Heart left ventricle (tissue), 16 donors: Measurements from ENCODE around the gene CCDC187. TPM values are rescaled to one million over a fixed set of nuclear protein-coding genes. Genes with fewer than 3 reads are reported as not detected.

Source experiments
- ATAC-seq, 4 donors: fragments of 200-7000 bp; cut with Tn5 transposase; one replicate each; pipeline ENCODE4 v1.9.1; 2020 to 2022; ENCODE audit warnings: moderate library complexity in 4 of 4, mild to moderate bottlenecking in 3 of 4, moderate number of reproducible peaks in 1 of 4
- DNase-seq, 5 donors: peaks; one replicate each; pipeline ENCODE4 v3.0.0-alpha.2; 2020
- H3K27ac ChIP-seq, 12 donors: fragments of 200-600 bp; sonication (generic) in 4 of 12; one replicate each; pipeline versions ENCODE4 v1.5.0 to v1.8.0; 2016 to 2022; ENCODE audit warnings: mild to moderate bottlenecking in 2 of 12
- H3K27me3 ChIP-seq, 9 donors: fragments of 200-600 bp; sonication (generic) in 2 of 9; one replicate each; pipeline versions ENCODE4 v1.5.1 to v1.8.0; 2016 to 2022; ENCODE audit warnings: mild to moderate bottlenecking in 3 of 9
- H3K36me3 ChIP-seq, 9 donors: fragments of 200-600 bp; sonication (generic) in 2 of 9; one replicate each; pipeline versions ENCODE4 v1.5.0 to v1.8.0; 2018 to 2022; ENCODE audit warnings: mild to moderate bottlenecking in 2 of 9
- H3K4me1 ChIP-seq, 12 donors: fragments of 200-600 bp; sonication (generic) in 4 of 12; one replicate each; pipeline versions ENCODE4 v1.5.0 to v1.8.0; 2016 to 2022; ENCODE audit warnings: mild to moderate bottlenecking in 3 of 12
- H3K4me3 ChIP-seq, 12 donors: fragments of 200-600 bp; sonication (generic) in 4 of 12; one replicate each; pipeline versions ENCODE4 v1.5.0 to v1.8.0; 2017 to 2022; ENCODE audit warnings: mild to moderate bottlenecking in 9 of 12, moderate library complexity in 4 of 12
- H3K9me3 ChIP-seq, 12 donors: fragments of 200-600 bp; sonication (generic) in 4 of 12; one replicate each; pipeline versions ENCODE4 v1.5.0 to v1.8.0; 2016 to 2022; ENCODE audit warnings: mild to moderate bottlenecking in 1 of 12
- POLR2A ChIP-seq, 2 donors: fragments of 450-650 bp; IDR thresholded peaks; one replicate each; pipeline ENCODE4 v1.6.1; 2017; ENCODE audit warnings: antibody characterized with exemption in 2 of 2, mild to moderate bottlenecking in 2 of 2, moderate library complexity in 2 of 2
- WGBS, 4 donors: extraction: QIAGEN DNeasy Blood & Tissue Kit in 2 of 4; methylation state at CpG; one replicate each; pipeline versions ENCODE4 v1.1.5 to v1.1.7; 2013 to 2018; 5-methylcytosine and 5-hydroxymethylcytosine counted together
- intact Hi-C, 10 donors: fragments of 100-400 bp; cut with DNase I; formaldehyde crosslinking; loops; one replicate each; pipeline versions ENCODE4 v1.11.1 to v1.14.2; 2022
- polyA plus RNA-seq, 2 donors: library from polyadenylated mRNA; stranded (reverse); fragments of 200-250 nt; gene quantifications; one replicate each; pipeline ENCODE4 v1.2.3, GENCODE V29; 2013
- total RNA-seq, 9 donors: library from RNA; depleted of rRNA in 2 of 9; stranded (reverse); fragments of >200 nt in 2 of 9; fragmentation: NEBNext Ultra II Directional in 3 of 9; extraction: Animal tissue kit (Norgen Biotek cat#: 25700) in 3 of 9; gene quantifications; one replicate each; pipeline versions ENCODE4 v1.1.0 to v1.2.4, GENCODE V29; 2016 to 2023
- TF ChIP-seq, protein P1 (sequence below), 12 donors: fragments of 200-600 bp; sonication (generic) in 4 of 12; IDR thresholded peaks; one replicate each; pipeline versions ENCODE4 v1.5.0 to v1.8.0; 2018 to 2022; ENCODE audit warnings: antibody characterized with exemption in 12 of 12, mild to moderate bottlenecking in 5 of 12
- donor health status: ischemic (EF 13 %, LVEDD 7.1; RV severe dilation, severe dysfunction).
- donor health status: healthy with polysubstance abuse.
- donor health status: DM: no; HTN: yes; CAD: no.
- donor health status: DM: no; HTN: no; CAD: no.
- donor health status: ischemic (EF 25% LVEDD 6.9; RV normal size, moderate dysfunction).
- donor health status: ischemic (EF 25% LVEDD 5.7; RV mildly dilated, moderate dysfunction).
- donor health status: healthy.
- donor health status: DM: yes; HTN: yes; CAD: no.
- donor health status: ischemic (EF 35%, LVEDD 5.7; RV mildly dilated, moderate dysfunction).
- donor health status: nonischemic (EF 11% LVEDD 7.7; RV severe dilation, severe dysfunction).
- donor health status: DM: yes; HTN: yes; CAD: no.
- donor health status: PGD.
- donor health status: ischemic (EF 29% LVEDD 5.4; RV normal size, mild dysfunction).
- donor health status: nonischemic (EF 23%, LVEDD 6.1; RV moderate dilation, normal function).

Gene CCDC187
- total and polyA plus RNA-seq, 11 donors = 0.04 TPM; not detected in 10

DNA sequence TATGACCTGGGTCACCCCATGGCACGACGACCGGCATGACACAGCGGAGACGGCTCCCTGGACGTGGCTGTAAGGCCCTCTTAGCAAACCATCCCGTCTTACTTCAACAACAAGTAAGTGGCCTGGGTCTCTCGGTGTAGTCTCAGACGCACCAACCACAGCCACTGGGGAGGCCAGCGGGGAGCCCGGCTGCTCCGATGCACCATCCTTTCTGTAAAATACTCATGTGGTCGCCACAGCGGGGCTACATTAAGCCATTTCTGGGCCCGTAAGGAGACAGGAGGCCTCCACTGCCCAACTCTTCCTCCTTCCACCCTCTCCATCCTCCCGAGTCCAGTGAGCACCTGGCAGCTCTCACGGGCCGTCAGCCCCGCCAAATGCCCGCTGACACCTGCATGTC is 63.0 kb downstream of the CCDC187 start:
- intact Hi-C loops = loop anchor here in 2 of 10 donors (5.0 to 10.0 kb wide), 2 partner anchors 276 to 279 kb away; partner anchors contain the start of gene UBAC1 (in 2 of the 2)
- Histone ChIP-seq H3K27ac (peak overlapping the region in 4 of 12 donors; percentile 66 to 81 (median 76)), H3K4me1 (peaks cover 9 to 72% (median 40%) of the 10 kb centered on the region in 12 donors), H3K9me3 (no peaks in the 10 kb centered on the region), H3K36me3 (peaks cover 0 to 11% (median 0%) of the 10 kb centered on the region in 9 donors), H3K27me3 (no peaks in the 10 kb centered on the region), H3K4me3 (no peak overlapping the region)
- TF ChIP-seq POLR2A (IDR thresholded peaks at IDR 0.05) = no peak
- TF ChIP-seq, protein P1, sequence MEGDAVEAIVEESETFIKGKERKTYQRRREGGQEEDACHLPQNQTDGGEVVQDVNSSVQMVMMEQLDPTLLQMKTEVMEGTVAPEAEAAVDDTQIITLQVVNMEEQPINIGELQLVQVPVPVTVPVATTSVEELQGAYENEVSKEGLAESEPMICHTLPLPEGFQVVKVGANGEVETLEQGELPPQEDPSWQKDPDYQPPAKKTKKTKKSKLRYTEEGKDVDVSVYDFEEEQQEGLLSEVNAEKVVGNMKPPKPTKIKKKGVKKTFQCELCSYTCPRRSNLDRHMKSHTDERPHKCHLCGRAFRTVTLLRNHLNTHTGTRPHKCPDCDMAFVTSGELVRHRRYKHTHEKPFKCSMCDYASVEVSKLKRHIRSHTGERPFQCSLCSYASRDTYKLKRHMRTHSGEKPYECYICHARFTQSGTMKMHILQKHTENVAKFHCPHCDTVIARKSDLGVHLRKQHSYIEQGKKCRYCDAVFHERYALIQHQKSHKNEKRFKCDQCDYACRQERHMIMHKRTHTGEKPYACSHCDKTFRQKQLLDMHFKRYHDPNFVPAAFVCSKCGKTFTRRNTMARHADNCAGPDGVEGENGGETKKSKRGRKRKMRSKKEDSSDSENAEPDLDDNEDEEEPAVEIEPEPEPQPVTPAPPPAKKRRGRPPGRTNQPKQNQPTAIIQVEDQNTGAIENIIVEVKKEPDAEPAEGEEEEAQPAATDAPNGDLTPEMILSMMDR (IDR thresholded peaks at IDR 0.05) = no peak
- ATAC-seq (no peak), DNase-seq (no peak)
- 91 to 94% (median 92%) methylated on average over 16 to 20 of the region's 20 CpGs for WGBS, 4 donors

DNA sequence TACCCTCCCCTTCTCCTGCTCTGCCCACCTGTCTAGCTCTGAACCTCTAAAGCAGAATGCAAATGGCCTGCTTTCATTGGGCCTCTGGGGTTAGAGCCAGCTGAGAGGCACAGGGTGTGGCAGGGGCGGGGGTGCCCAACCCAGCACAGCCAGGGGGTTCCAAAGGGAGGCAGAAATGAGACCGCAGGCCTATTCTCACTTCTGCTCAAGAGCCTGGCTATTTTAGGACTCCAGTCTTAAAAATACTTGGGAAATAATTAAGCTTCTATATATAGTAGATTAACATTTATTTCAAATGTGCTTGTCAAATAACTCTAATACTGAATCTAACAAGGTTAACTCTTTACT is 63.9 kb downstream of the CCDC187 start:
- Histone ChIP-seq H3K4me3 (peak overlapping the region in 2 of 12 donors; percentile 3 to 7), H3K4me1 (peaks cover 9 to 68% (median 39%) of the 10 kb centered on the region in 12 donors), H3K27me3 (no peaks in the 10 kb centered on the region), H3K9me3 (no peaks in the 10 kb centered on the region), H3K36me3 (peaks cover 0 to 18% (median 5%) of the 10 kb centered on the region in 9 donors), H3K27ac (peak overlapping the region in 11 of 12 donors; percentile 31 to 81 (median 66))
- intact Hi-C loops = loop anchor here in 2 of 10 donors (5.0 to 10.0 kb wide), 2 partner anchors 275 to 278 kb away; partner anchors contain the start of gene UBAC1 (in 2 of the 2)
- ATAC-seq (peak; percentile 61 to 73 (median 68)), DNase-seq (no peak)
- WGBS, 4 donors = 44 to 60% (median 56%) methylated on average over 2 of the region's 2 CpGs
- no peak for TF ChIP-seq POLR2A (IDR thresholded peaks at IDR 0.05)
- TF ChIP-seq, protein P1 (IDR thresholded peaks at IDR 0.05) = no peak

DNA sequence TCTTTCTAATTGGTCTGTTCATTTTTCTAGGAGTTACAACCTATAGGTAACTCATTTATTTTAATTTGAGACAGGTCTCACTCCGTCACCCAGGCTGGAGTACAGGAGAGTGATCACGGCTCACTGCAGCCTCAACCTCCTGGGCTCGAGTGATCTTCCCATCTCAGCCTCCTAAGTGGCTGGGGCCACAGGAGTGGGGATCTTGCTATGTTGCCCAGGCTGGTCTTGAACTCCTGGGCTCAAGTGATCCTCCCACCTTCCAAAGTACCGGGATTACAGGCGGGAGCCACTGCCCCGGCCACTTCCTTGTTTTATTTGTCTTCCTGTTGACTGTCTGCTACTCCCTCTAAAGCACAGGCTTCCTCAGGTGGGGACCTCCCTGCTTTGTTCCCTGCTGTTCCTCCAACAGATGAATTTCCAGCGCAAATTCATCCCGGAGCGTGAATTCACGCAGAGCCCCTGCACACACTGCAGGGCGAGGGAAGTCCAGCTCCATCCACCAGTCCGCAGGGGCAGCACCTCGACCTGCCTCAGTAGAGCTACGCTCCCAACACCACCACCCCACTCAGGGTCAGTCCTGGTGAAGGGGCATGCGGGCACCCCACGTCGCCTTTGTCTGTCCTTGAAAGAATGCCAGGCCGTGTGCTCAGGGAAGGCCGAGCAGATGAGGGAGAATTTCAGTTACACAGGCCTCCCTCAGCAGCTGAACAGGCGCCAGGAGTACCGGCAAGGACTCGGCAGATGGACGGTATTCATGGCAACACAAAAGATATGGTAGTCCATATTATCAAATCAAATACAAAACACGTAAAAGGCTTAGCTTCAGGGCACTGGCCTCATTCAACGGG is 64.5 kb downstream of the CCDC187 start:
- Histone ChIP-seq H3K36me3 (peaks cover 0 to 18% (median 5%) of the 10 kb centered on the region in 9 donors), H3K4me3 (peak overlapping the region in 2 of 12 donors; percentile 3 to 7), H3K27ac (peak overlapping the region in 11 of 12 donors; percentile 31 to 81 (median 66)), H3K9me3 (no peaks in the 10 kb centered on the region), H3K27me3 (no peaks in the 10 kb centered on the region), H3K4me1 (peaks cover 9 to 62% (median 33%) of the 10 kb centered on the region in 12 donors)
- peak in 3 of 4 donors; percentile 35 to 69 (median 47) for ATAC-seq
- DNase-seq = no peak
- intact Hi-C loops = no loop called here
- TF ChIP-seq, protein P1 (IDR thresholded peaks at IDR 0.05) = no peak
- no peak for TF ChIP-seq POLR2A (IDR thresholded peaks at IDR 0.05)
- 55 to 64% (median 56%) methylated on average over 20 to 25 of the region's 25 CpGs for WGBS, 4 donors

DNA sequence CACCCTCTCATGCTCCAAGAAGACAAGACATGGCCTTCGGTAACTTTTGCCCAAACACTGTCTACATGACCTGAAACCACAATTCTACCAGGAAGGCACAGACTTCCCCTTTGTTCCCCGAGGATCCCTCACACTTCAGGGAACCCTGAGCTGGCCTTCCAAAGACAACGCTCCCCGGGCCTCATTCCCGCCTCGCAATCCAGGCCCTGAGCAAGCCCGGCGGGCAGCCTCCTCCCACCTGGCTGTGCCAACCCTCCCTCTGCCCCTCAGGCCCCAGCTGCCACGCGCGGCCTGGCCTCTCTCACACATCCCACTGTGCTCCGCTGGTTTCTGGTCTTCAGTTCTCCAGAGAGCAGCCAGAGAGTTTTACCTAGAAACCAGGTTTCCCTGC is 65.6 kb downstream of the CCDC187 start:
- no peak for TF ChIP-seq POLR2A (IDR thresholded peaks at IDR 0.05)
- TF ChIP-seq, protein P1 (IDR thresholded peaks at IDR 0.05) = no peak
- no peaks in the 10 kb centered on the region for H3K9me3 ChIP-seq
- peaks cover 7 to 57% (median 28%) of the 10 kb centered on the region in 12 donors for H3K4me1 ChIP-seq
- DNase-seq (no peak), ATAC-seq (no peak)
- H3K27ac ChIP-seq = peak overlapping the region in 4 of 12 donors; percentile 65 to 81 (median 68)
- peaks cover 0 to 18% (median 5%) of the 10 kb centered on the region in 9 donors for H3K36me3 ChIP-seq
- 73 to 84% (median 77%) methylated on average over 12 of the region's 12 CpGs for WGBS, 4 donors
- intact Hi-C loops = no loop called here
- no peak overlapping the region for H3K4me3 ChIP-seq
- H3K27me3 ChIP-seq = no peaks in the 10 kb centered on the region
